GM23338 (cell line): ENCODE data around the gene THY1.

ENCODE experiments used
- CREB1 ChIP-seq: fragments of 250-450 bp; sonication (Bioruptor Pico); IDR thresholded peaks from 2 replicates; pipeline ENCODE4 v1.5.0; 2020; ENCODE audit warnings: low read depth, mild to moderate bottlenecking, moderate library complexity
- EZH2 ChIP-seq: fragments of 200-600 bp; sonication (generic); IDR thresholded peaks from one replicate; pipeline ENCODE4 v1.8.0; 2017; ENCODE audit warnings: antibody characterized with exemption, mild to moderate bottlenecking, low read depth; ENCODE audit not compliant: unreplicated experiment
- EZH2phosphoT487 ChIP-seq: fragments of 200-600 bp; sonication (generic); IDR thresholded peaks from one replicate; pipeline ENCODE4 v1.8.1; 2018; ENCODE audit warnings: antibody characterized with exemption; ENCODE audit not compliant: unreplicated experiment
- JUNB ChIP-seq: IDR thresholded peaks from one replicate; pipeline ENCODE4 v1.6.1; 2016; ENCODE audit warnings: antibody characterized with exemption; ENCODE audit not compliant: unreplicated experiment
- POLR2AphosphoS5 ChIP-seq: IDR thresholded peaks from 2 replicates; pipeline ENCODE4 v1.6.1; 2016; ENCODE audit warnings: antibody characterized with exemption, low read depth
- TF ChIP-seq, protein P1 (sequence below), 2 experiments: fragments of 200-600 bp in 1 of 2; sonication (generic) in 1 of 2; conservative IDR thresholded peaks; 2 replicates each; pipeline versions ENCODE4 v1.5.1 to v1.6.1; 2016 to 2017; ENCODE audit warnings: antibody characterized with exemption in 2 of 2, low read depth in 2 of 2, mild to moderate bottlenecking in 2 of 2, moderate library complexity in 1 of 2
- TF ChIP-seq, protein P2 (sequence below): IDR thresholded peaks from one replicate; pipeline ENCODE4 v1.6.1; 2018; ENCODE audit warnings: antibody characterized with exemption; ENCODE audit not compliant: unreplicated experiment

DNA sequence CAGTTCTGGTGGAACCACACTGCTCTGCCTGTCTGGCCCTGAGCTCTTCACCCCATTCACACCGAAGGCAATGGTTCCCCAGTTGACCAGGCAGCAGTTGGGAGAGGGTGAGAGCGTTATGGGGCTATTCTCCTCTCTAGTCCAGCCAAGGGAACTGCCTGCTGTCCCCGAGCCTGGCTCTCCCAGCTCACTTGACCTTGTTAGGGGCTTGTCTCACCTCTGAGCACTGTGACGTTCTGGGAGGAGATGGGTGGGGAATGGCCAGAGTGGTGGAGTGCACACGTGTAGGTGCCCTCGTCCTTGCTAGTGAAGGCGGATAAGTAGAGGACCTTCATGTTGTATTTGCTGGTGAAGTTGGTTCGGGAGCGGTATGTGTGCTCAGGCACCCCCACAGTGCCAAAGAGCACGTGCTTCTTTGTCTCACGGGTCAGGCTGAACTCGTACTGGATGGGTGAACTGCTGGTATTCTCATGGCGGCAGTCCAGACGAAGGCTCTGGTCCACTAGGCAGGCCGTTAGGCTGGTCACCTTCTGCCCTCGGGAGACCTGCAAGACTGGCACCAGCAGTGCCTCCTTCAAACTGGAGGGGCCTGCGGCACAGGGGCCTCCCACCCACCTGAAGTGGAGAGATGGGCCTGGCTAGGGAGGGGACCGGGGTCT lies 3.0 kb downstream of the THY1 start:
- TF ChIP-seq, protein P1, sequence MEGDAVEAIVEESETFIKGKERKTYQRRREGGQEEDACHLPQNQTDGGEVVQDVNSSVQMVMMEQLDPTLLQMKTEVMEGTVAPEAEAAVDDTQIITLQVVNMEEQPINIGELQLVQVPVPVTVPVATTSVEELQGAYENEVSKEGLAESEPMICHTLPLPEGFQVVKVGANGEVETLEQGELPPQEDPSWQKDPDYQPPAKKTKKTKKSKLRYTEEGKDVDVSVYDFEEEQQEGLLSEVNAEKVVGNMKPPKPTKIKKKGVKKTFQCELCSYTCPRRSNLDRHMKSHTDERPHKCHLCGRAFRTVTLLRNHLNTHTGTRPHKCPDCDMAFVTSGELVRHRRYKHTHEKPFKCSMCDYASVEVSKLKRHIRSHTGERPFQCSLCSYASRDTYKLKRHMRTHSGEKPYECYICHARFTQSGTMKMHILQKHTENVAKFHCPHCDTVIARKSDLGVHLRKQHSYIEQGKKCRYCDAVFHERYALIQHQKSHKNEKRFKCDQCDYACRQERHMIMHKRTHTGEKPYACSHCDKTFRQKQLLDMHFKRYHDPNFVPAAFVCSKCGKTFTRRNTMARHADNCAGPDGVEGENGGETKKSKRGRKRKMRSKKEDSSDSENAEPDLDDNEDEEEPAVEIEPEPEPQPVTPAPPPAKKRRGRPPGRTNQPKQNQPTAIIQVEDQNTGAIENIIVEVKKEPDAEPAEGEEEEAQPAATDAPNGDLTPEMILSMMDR (conservative IDR thresholded peaks at IDR 0.05; ENCODE audit: low read depth in 2 of 2) = no peak
- TF ChIP-seq POLR2AphosphoS5 (no peak; the same call in 1 of the 2 replicates), EZH2phosphoT487 (no peak), EZH2 (no peak), CREB1 (CRISPR knock-in tag) (no peak), JUNB (no peak)
- TF ChIP-seq, protein P2, sequence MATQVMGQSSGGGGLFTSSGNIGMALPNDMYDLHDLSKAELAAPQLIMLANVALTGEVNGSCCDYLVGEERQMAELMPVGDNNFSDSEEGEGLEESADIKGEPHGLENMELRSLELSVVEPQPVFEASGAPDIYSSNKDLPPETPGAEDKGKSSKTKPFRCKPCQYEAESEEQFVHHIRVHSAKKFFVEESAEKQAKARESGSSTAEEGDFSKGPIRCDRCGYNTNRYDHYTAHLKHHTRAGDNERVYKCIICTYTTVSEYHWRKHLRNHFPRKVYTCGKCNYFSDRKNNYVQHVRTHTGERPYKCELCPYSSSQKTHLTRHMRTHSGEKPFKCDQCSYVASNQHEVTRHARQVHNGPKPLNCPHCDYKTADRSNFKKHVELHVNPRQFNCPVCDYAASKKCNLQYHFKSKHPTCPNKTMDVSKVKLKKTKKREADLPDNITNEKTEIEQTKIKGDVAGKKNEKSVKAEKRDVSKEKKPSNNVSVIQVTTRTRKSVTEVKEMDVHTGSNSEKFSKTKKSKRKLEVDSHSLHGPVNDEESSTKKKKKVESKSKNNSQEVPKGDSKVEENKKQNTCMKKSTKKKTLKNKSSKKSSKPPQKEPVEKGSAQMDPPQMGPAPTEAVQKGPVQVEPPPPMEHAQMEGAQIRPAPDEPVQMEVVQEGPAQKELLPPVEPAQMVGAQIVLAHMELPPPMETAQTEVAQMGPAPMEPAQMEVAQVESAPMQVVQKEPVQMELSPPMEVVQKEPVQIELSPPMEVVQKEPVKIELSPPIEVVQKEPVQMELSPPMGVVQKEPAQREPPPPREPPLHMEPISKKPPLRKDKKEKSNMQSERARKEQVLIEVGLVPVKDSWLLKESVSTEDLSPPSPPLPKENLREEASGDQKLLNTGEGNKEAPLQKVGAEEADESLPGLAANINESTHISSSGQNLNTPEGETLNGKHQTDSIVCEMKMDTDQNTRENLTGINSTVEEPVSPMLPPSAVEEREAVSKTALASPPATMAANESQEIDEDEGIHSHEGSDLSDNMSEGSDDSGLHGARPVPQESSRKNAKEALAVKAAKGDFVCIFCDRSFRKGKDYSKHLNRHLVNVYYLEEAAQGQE = no peak
